ENCODE measurements around the gene SPACA6.

- TF ChIP-seq CTCF (conservative IDR thresholded peaks at IDR 0.05; ENCODE audit: low read length) (no peak), EZH2phosphoT487 (IDR thresholded peaks at IDR 0.05; ENCODE audit: borderline replicate concordance, low read depth, low read length) (no peak)
Measured at GRCh38 chr19:51749979-51750378, 56.8 kb downstream of the SPACA6 start.

Measured in OCI-LY7 (cell line).